GM21360 (cell line): ENCODE data around the gene TMEM132D.
"Not testable (repeated sequence)": the region's sequence is repeated elsewhere in the genome, so short reads cannot be mapped to it uniquely, and the experiment has no call there.

Source experiments
- ATAC-seq: cut with Tn5 transposase; IDR thresholded peaks from one replicate; pipeline ENCODE4 v1.9.1; 2021; ENCODE audit warnings: mild to moderate bottlenecking, moderate library complexity; ENCODE audit not compliant: unreplicated experiment

TMEM132D gene

DNA sequence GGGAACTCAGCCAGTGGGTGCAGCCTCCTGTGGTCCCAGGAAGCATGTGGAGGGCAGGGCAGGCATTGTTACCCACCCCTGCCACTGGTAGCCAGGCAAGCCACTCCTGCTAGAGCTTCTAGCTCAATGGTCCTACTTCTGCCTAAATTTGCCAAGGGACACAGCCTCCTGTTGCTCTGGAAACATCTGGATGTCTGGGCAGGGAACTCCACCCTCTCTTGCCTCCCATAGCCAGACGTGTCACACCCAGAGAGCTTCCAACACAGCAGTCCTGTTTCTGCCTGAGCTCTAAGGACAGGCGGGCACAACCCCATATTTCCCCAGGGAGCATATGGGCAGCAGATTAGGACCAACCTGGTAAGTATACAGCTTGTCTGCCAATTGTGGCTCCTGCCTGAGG lies 700.4 kb downstream of the TMEM132D start:
- ATAC-seq, result no peak

DNA sequence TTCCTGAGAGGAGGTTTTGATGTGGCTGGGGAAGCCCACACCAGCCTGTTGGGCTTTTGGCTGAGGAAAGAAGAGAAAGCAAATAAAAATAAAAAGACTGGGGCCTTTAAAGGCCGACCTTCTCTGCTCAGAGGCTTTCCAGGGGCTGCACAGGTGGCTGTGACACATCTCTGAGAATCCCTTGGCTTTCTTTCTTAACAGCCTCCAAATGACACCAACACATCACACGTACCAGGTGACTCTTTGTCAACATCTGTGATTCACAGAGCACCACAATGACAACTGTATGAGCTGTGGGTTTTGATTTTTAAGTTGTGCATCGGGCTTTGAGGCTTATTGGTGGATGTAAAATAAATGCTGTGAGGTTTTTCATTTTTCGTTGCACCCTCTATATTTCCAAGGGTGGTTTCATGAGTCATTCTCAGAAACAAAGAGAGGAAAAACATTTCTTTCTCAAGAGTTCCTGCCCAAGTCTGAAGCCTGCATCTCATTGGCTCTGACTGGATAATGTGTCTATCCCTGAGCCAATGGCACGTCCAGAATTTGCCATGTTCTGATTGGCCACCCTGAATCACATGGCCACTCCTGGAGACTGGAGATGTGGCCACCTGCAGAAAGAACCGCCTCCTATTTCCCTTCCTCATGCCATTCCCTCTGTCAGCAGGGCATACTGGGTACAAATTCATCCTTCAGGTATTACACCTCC lies 701.6 kb downstream of the TMEM132D start:
- no peak for ATAC-seq

DNA sequence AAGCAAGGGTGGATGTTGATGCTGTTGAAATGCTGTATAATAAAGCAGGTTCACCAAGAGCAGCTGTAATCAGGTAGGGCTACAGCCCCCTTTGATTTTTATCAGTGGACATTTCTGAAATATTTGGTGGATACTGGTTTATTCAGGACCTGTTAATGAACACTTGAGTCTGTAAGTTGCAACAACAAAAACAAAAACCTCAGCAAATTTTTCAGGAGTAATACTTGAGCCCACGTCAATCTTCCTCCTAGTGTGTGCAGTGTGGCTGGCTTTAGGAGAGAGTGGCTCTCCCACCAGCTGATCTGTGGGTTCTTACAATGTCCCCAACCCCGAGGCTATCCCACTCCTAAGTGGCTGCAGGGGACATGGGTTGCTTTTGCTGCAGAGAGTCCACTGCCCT lies 702.8 kb downstream of the TMEM132D start:
- ATAC-seq, result no peak

DNA sequence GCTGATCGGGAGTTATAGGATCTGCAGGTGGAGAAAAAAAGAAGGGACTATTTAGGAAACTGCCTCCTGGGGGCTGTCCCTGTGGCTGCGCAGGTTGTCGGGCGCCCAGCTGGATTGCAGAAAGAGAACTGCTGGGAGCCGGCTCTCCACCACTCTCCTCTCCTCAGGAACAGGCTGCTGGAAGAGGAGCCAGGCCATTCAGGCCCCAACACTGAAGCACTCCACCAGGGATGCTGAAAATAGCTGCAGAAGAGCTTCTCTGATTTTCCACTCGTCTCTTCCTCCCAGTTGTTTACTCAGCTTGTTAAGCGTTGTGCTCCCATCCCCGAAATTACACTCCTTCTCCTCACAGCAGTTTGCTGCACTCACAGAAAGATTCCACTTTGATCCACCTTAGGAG lies 703.2 kb downstream of the TMEM132D start:
- no peak for ATAC-seq

DNA sequence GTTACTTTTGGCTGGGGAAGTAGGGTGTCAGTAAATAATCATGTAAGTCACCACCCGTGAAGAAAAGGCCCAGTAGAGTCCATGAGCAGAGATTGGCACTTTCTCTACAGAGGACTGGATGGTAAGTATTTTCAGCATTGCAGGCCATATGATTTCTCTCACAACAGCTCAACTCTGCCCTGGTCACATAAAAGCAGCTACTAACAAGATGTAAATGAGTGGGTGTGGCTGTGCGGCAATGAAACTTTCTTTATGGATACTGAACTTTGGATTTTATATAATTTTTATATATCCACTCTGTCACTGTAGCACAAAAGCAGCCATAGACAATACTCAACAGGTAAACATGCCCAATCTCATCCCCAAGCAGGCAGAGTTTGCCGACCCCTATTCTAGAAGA lies 706.9 kb downstream of the TMEM132D start:
- ATAC-seq, result no peak

DNA sequence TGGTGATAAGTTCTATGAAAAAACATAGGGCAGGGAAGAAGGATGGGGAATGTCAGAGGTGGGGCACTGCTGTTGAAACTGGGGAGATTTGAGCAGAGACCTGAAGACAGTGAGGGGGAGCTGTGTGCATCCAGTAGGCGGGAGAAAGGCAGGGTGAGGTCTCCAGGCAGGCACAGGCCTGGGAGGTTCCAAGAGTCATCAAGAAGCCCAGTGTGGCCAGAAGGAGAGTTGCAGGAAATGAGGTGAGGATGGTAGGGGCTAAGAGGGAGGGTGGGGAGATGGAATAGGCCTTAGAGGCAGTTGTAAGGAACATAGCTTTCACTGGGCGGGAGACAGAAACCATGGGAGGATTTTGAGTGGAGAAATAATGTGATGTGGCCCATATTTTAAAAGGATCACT lies 708.7 kb downstream of the TMEM132D start:
- no peak for ATAC-seq

DNA sequence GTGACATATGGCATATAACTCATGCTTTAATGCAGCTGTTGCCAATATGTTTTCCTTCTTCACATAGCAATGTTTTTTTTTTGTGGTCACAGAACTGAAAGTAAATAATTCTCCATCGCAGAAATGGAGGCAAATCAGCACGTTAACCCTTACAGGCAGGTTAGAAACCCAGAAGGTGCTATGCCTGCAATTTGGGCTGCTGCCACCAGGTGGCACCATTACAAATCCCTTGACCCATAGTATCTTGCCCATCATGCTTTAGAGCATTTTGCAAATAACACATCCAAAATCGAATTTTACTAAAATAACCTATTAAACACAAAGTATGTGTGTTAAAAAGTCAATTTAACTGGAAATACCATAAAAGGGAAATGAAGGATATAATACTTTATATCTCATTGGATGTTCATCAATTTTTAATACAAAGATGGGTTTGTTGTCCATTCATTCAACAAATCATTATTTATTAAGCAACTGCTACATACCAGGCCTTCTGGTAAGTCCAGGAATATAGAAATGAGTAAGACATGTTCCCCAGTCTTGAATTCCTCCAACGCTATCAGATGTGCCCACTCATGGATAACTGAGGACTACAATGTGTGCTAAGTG lies 710.5 kb downstream of the TMEM132D start:
- no peak for ATAC-seq

DNA sequence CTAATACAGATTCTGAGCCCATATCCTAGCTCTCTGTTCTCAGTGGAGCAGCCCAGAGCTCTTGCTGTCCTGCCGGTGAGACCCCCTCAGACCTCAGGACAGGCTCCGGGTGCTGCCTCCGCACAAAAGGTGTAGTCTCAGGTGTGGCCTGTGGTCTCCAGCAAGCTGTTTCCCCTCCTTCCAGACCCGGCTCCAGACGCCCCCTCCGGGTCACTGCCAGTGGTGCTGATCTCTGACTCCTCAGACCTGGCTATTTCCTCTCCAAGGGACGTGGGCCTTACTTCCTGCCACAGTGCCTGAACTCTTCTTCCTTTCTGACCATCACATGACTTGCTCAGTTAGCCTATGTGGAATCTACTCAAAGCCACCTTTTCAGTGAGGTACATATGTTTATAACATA lies 713.0 kb downstream of the TMEM132D start:
- ATAC-seq, result no peak

DNA sequence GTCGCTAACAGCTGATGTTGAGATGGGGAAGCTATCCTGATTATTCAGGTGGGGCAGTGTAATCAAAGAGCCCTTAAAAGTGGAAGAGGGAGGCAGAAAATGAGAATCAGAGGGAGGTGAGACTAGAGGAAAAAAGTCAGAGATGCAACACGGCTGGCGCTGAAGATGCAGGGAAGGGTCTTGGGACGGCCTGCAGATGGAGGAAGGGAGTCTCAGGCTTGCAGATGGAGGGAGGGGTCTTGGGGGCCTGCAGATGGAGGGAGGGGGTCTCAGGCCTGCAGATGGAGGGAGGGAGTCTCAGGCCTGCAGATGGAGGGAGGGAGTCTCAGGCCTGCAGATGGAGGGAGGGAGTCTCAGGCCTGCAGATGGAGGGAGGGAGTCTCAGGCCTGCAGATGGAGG lies 713.9 kb downstream of the TMEM132D start:
- not testable (repeated sequence) for ATAC-seq

DNA sequence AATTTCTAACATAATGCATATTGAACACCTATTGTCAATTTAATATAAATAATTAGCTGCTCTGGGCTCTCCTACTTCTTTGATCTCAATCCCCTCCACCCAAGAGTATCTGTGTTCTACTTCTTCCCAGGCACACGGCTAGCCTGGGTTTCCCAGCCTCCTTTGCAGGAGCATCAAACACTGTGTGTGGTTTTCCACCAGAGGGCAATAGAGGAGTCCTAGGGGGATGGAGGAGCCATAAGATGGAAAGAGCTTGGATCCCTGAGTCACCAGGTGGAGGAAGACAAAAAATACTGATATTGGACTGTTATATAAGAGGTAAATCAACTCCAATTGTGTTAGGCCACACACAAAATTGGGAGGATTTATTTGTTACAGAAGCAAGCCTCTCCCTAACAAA lies 716.9 kb downstream of the TMEM132D start:
- ATAC-seq, result no peak

DNA sequence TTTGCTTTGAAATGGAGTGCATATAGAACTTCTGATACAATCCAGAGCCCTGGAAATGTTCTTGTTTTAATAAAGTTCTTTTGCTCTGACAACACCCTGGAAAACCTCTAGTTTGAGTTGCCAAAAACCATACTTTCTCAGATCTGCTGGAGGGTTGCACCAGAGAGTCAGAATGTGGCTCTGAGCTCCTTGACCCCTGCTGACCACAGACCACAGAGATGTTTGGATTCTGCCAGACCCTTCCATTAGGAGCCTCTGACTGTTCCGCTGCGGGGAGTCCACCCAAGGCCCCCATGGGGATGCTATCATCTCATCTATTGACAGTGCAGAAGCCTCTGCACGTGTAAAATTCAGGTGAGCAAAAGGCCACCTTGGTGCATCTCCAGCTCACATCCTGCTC lies 718.0 kb downstream of the TMEM132D start:
- no peak for ATAC-seq

DNA sequence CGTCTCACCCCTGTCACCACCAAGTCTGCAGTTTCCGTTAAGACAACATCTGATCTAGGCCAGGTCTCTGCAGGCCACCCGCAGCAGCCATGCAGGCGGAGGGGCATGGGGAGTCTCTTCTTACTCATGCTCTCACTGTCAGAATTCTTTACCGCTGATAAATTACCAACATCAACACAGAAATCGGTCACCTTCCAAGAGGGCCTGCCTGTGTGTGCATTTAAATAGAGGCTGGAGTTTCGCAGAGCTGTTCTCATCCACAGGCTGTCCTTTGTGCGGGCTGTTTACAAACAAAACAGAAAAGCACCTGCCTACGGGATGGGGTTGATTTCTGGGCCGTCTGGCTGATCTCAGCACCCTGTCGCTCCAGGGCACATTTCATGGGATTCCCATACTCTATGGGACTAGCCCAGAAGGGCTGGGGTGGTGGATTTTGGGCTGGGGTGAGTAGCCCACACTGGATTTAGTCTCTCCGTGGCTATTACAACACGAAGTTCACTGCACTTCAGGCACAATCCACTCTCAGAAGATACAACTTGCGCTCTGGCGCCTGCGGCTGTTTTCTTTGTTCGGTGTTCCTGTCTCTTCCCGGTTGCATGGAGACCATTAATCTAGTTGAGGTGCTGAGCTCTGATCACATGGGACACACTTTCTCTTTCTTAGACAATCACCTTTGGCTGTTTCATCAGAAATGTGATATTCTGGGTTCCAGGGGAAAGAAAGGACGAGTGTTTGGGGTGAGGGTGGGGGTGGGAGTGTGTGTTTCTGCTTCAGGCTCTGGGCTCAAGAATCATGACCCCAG lies 719.5 kb downstream of the TMEM132D start:
- ATAC-seq, result no peak

DNA sequence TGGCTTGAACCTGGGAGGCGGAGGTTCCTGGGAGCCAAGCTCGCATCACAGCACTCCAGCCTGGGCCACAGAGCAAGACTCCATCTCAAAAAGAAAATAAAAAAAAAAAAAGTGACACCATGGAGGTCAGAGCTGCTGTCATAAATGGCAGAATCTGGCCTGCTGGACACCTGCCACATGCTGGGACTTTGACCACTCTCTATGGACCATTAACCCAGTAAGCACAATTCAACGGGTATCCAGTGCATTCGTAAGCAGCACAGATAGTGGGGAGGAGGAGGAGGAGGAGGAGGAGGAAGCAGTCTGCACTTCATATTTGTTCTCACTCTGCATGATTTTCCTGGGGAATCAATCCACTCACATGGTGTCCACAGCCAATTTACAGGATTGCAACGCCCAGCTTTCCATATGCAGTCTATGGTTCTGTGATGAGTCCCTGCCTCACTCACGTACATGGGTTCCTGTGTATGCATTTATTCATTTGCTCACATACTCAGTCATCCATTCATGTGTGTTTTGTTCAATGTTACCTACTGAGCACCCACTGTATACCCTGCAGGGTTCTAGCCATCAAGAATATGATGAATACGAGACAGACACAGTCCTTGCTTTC lies 723.8 kb downstream of the TMEM132D start:
- ATAC-seq, result no peak

DNA sequence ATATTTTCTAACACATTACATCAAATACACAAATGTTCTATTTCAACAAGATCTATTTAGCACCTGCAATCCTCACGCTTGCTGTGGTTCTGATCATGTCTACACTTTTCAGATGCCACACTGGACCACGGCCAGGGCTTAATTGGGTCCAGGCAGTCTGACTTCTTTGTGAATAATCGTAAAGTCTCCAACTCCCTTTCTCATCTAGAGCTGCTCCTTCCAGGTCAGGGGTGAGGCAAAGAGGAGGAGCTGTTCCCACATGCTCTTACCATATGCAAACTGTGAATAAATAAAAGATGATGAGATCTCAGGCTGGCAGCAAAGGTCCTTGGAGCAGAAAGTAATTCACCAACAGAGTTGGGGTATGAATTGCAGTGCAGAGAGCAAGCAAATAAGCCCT lies 733.9 kb downstream of the TMEM132D start:
- no peak for ATAC-seq

DNA sequence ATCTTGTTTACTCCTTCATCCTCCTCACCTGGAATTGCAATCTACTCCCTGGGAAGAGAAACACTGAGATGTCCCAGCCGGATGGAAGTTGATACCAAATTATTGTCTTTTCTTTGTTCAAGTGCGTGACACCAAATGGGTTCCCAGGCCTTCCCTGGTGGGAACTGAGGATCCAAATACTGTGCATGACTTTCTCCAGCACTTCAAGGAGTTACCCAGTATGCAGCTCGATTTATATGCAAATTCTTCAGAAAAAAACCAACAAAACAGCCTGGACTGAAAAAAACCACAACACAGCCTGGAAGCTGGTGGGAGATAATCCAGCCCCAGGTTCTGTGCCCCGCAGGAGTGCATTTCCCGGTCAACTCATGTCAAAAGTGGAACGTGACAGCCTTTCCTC lies 740.0 kb downstream of the TMEM132D start:
- ATAC-seq, result no peak

DNA sequence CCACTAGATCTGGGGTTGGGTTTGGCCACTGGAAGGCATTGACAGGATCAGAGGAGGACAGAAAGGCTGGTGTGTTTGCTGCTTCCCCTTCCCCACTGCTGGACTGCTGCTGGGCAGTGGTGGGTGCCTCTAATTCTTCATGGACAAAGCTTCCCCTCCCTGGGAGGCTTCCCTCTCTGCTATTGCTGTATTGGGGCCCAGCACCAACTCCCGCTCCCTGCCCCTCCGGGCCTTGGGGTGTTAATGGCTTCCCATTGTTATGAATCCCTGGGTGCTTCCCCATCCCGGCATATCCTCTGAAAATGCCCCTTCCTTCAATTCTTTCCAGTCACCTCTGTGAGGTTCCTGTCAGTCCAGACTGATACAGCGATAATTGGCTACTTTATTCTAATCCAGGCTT lies 740.4 kb downstream of the TMEM132D start:
- ATAC-seq, result no peak

DNA sequence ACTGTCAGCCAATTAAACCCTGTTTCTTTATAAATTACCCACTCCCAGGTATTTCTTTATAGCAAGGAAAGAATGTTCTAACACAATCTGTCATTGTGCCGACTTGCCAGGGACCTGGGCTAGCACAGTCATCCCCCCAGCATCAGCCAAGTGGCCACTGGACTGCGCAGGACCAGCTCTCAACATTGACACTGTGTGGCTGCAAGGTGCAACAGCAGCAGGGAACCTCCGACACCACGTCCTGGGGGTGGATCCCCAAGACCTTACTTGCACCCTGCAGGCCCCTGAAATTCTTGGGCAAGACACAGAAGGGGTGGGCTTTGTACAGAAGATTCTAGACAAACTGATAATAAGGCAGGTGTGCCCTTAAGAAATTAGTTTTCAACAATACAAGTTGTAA lies 741.0 kb downstream of the TMEM132D start:
- ATAC-seq, result no peak

DNA sequence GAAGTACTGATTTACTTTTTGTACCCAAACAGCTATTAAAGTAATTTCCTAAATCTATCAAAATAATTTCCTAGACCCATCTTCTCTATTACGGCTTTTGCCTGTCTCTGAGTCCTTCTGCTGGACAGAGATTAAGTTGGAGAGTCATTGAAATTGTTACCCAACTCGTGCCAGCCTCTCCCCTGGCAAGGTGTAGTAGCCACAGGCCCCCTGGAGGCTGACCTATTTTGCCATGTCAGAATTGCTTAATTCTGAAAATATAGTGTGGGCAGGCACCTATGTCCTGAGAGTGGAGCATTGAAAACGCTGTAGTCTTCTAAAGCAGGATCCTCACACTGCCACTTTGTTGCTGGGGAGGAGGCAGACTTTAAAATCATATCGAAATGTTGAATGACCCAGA lies 742.3 kb downstream of the TMEM132D start:
- ATAC-seq, result no peak

DNA sequence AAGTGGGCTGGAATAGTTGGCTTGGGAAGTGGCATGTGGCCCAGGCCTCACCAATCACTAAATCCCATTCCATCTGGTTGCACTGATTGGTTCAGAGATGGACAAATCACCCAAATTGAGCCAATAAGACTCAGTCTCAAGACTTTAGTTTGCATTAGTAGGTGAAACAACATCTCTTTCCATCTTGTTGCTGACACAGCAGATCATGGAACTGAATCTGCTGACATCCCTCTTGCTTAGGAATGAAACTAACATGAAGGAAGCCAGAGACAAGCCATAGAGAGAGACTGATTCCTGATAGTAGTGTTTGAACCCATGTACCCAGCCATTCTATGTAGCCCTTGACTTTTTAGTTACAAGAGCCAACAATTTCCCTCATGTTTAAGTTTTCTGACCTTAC lies 743.5 kb downstream of the TMEM132D start:
- no peak for ATAC-seq

DNA sequence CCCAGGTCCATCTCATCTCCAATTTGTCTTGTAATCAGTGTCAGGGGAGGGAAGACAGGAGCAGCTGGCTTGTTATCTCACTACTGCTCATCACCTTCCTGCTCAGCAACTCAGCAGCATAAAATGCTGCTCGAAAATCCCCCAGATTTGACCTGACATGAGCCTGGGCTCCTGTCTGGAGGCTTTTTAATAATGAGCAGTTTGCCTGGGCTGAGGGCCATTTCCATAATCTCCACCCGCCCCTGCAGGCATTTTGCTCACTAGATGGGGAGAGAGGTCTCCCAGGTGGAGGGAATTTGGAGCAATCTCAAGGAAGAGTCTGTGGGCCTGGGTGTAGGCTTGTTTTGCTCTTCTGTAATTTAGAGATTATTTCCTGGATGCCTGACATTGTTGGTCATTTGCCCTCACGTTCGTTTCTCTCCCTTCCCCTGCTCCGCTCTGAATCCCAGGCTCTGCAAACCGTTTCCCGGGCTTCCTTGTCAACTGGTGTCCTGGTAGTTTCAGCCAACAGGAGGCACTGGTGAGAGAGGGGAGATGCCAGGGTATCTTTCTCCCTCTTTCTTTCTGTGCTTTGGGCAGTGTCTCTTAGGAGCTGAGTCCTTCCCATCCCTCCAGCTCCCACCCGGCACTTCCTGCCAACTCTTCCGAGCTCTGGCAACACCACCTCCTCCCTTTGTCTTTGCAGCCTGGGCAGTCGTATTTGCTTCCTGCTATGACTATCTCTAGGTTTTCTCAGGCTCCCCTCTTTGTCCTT lies 751.3 kb downstream of the TMEM132D start:
- ATAC-seq, result no peak

DNA sequence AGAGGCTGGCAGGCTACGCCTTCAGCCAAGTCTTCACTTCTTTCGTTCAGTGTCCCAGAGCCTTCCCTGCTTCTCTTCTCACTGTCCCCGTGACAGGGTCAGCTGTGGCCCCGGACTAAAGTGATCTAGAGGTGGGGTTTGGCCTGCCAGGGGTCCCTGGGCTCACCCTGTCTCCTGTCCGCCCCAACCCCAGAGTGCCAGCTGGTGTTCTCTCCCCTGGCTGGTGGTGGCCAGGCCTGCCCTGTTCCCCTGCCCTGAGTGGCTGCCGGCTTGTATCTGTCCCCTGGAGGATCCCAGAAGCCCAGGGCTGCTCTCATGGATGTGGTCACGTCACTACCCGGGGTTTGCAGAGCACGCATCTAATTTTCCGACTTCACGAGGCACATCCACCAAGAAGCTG lies 753.1 kb downstream of the TMEM132D start:
- no peak for ATAC-seq
